ENCODE data around the gene KCNQ1.

KCNQ1 gene

DNA sequence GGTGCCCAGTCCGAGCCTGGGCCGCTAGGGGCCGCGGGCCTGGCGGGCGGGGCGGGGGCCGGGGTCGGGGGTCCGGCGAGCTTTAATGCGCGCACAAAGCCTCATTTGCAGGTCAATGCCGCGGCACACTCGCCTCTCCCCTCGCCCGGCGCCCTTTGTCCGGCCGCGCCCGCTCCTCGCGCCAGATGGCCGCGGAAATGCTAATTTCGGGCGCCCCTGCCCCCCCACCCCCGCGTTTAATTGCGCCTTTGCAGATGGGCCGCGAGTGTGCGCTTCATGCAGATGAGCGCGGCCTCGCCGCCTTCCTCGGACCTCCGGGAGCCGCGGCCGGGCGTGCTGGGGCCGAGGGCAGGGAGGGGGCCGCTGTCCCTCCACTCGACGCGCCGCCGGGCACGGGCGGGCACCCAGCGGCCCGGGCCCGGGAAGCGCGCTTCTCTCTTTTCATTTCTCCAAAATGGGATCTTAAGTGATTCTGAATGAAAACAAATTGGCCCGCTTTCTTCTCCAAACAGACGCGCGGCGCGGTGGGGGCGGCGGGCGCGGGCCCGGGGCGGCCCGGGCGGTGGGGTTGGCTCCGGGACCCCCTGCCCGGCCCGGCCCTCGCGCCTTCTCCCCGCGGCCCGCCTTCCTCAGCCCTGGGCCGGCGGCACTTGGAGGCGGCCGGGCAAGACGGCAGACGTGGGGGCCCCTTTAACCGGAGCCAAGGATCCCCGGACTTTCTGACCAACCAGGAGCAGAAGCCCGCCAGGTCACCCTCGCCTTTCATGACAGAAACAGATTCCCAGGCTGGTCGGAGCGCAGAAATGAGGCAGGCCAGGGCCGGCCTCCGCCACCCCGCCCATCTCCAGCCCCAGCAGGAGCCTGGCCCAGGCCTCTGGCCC is 417.8 kb downstream of the KCNQ1 start:
- DNase-seq (ENCODE audit: low spot score), result no peak

DNA sequence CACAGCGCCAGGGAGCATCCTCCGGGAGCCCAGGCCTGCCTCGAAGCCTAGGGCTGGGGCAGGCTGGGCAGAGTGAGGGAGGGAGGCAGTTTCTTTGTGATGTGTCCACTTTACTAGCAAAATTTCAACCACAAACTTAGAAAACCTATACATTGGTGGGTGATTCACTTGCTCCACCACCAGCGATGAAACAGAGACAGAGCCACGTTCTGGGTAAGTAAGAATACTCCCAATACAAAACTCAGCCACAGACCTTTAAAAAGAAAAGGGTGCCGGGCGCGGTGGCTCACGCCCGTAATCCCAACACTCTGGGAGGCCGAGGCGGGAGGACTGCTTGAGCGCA is 418.4 kb downstream of the KCNQ1 start:
- no peak for DNase-seq (ENCODE audit: low spot score)

DNA sequence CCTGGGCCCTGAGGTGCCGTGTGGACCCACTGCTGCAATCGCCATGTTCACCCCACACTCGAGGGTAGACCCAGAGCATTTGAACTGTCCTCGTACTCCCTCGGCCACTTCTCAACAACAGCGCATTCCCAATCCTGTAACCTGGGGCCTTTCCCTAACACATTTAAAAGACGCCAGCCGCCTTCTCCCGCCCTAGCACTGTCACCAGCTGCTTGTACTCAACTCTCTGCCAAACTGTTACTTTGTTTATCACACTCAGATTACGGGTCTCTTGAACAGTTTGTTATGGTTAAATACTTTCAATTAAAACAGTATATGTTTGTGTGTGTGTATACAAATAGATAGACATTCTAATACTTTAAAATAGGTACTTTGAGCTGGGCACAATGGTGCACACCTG is 420.1 kb downstream of the KCNQ1 start:
- no peak for DNase-seq (ENCODE audit: low spot score)

DNA sequence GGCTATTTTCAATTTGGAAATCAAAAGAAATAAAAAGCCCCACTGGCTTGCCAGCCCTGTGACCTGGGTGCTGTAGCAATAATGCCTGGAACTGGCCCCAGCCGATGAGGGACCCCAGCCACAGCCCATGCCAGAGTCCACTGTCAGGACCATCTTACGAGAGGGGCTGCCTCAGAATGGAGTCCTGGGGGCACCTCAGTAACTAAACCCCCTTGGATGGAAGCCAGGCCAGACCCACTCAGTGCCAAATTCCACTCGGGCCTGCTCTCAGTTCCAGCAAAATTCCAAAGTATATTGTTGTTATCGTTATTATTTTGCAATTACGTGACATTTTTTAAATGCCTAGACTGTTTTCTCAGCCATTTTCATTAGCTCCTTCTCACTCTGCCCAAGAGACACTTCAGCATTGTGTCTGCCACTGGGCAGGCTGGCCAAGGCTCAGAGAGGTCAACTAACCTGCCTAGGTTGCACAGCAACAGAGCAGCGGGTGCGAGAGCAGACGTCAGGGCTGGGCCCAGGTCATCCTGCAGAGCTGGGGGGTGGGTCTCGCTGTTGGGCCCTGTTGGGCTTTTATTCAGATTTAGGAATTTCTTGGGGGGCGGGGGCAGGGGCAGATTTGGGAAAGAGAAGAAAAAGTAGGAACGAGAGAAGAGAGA is 421.2 kb downstream of the KCNQ1 start:
- DNase-seq (ENCODE audit: low spot score), result no peak

DNA sequence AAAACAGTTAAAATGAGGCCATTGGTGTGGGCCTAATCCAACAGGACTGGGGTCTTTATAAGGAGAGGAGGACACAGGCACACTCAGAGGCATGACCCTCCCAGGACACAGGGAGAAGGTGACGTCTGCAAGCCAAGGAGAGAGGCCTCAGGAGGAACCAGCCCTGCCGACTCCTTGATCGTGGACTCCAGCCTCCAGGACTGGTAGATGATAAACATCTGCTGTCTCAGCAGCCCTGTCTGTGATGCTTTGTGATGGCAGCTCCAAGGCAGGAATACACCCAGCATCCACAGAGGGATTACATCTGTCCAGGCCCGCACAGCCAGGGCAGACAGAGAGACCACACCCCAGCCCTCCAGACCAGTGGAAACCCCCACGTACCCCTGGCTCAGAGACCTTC is 422.3 kb downstream of the KCNQ1 start:
- no peak for DNase-seq (ENCODE audit: low spot score)

DNA sequence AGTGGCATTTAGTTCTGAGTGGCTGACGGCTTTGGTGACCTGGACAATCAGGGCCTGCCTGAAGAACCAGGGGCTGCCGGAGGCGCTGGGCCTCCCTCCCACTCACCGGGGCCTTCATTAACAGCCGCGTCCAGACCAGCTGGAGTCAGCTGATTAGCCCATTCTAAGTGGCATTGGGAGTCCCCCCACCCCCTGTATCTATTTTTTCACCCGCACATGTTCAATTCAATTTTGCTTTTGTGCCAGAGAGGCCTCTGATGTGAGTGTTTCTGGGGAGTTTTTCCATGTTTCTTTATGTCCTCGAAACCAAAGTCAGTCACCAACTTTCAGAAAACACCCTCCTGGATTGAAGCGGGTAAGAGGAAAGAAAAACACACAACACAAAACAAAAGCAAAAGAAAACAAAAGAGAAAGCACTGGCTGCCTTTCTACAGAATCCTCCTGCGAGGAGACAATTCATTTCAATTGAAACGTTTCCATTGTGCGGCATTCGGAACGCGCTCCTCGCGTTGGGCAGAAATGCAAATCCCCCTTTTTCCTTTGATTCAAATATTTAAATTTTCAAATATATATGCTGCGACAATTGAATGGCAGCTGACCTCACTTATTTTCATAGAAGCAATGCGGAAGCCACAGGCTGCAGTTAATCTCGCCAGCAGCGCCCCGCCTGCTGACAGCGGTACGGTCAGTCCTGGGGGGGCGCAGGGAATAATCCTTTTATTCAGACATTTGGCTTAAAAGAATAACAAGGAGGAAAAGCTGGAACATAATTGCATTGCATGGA is 423.1 kb downstream of the KCNQ1 start:
- peak; percentile 69 for DNase-seq (ENCODE audit: low spot score)

DNA sequence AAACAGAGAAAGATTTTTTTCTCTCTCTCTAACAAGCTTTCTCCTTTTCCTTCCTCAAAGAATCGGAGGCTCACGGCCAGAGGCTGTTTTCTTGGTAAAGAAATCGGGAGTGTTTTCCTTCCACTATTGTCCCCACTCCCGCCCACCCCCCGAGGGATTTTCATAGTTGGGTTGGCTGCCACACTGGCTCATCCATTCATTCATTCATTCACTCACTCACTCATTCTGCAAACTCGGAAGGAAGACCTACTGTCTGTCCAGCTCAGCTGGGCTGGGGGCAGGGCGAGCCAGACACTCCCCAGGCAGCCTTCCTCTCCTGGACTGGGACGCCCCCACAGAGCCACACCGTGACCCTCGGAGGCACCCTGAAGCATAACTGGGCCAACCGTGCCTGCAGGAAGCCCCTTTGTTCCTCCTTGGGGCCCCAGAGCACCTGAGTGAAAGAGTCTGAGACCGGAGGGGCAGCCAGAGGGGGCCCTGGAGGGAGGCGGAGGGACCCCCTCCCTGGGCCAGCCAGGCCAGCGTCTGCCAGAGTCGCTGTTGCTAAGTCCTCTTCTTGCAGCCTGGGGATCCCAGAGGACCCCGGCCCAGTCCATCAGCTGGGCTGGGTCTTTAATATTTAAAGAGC is 423.8 kb downstream of the KCNQ1 start:
- DNase-seq (ENCODE audit: low spot score), result peak; percentile 66

DNA sequence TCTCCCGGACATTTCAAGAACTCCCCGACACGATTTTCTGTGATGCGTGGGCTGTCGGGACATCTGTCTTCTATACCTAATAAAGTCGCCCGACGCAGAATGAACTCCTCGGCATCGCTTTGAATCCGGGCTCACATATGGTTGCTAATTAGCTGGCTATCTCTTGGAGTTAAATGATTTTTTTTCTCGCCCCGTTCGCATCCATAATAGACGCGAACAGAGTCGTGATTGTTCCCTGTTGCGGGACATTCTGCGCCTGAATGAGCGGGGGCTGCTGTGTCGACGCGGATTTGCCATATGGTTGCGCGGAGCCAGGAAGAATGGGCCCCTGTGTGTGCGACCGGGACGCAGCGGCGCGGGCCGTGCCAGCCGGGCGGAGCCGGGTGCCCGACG is 424.3 kb downstream of the KCNQ1 start:
- peak; percentile 92 for DNase-seq (ENCODE audit: low spot score)

DNA sequence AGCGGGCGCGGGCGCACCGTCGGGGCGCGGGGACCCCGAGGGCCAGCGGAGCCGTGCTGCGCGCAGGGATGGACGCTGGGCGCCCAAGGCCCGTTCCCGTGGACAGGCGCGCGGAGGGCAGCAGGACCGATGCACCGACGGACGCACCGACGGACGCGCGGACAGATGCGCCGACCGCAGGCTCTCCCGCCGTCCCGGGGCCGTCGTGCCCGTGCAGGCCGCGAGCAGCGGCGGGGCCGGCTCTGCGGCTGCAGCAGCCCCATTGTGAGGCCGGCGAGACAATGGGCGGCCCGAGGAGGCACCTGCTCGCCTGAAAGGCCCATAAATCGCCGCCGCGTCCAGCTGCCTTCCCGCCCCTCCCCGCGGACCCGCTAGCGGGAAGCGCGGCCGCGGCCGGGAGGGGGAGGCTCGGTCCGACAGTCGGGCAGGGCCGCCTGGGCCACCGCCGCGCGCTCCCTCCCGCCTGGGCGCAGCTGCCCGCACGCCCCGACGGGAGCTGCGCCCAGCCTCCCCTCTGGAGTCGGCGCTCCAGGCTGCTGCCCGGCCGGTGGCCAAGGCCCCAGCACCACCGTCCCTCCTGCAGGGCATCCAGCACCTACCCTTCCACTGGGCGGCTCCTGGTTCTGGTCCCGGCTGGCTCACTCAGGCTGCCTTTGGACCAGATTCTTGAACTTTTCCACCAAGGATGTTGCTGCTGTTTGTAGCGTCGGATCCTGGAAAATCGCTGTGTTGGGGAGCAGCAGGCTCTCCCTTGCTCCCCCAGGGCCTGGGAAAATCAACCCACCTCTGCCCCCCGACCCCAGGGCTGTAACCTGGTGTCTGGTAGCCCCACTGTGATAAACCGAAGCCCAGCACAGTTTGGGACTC is 425.0 kb downstream of the KCNQ1 start:
- no peak for DNase-seq (ENCODE audit: low spot score)

DNA sequence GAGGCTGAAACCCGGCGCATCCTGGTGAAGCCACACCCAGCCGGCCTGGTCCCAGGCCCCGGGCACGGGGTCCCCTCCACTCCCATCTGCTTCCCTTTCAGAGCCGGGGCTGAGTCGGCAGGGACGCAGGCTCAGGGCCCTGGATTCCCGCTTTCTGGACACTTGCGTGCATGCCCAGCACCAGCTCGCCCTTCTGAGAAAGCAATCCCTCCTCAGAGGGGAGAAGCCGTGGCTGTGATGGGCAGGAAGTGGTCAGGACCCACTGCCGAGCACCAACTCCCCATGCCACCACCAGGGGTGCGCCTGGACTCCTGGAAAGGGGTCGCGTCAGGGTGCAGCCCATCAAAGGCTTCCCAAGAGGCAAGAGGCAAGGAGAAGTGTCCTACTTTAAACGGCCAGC is 425.7 kb downstream of the KCNQ1 start:
- DNase-seq (ENCODE audit: low spot score), result no peak

DNA sequence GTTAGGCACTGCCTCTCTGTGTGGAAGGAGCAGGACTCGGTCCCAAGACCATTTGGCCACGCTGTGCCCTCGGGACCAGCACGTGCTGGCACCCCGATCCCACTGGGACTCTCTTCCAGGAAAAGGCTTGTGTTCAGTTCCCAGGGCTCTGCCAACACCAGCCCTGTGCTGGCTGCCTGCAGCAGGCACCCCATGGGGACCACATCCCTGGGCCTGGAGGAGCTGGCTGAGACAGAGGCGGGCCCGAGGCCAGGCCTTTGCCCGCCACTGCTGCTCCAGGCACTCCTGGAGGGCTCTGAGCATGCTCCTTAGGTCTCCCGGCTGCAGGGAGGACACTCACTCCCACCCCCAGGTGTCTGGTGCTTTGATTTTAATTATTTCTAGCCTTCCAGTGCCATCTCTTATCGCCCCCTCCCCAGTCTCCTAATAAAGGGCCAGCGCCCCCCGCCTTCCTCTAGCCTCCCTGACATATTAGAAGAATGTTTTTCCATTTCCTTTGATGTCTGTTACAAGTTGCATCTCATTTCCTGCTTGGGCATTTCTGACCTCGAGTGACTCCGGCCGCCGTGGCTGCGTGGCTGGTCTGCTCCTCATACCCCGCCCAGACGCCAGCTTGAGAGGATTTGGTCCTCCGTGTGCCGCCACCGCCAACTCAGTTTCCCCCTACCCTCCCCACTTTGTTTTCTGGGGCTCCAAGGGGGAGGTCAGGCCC is 426.3 kb downstream of the KCNQ1 start:
- no peak for DNase-seq (ENCODE audit: low spot score)

DNA sequence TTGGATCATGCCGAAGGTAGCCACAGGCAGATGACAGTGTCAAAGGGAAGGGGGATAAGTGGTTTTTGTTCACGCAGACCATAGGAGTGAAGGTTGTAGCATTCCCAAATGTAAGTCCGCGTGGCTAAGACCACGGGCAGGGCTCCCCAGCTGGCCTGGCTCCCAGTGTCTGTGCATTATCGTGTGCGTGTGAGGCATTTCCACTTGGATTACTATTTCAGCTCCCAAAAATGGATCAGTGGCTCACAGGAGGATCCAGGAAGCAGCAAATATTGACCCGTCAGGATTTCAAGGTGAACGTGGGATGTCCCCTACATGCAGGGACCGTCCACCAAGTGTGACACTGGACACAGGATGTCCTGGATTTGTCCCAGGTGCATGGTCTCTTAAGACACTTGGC is 430.2 kb downstream of the KCNQ1 start:
- DNase-seq (ENCODE audit: low spot score), result no peak

DNA sequence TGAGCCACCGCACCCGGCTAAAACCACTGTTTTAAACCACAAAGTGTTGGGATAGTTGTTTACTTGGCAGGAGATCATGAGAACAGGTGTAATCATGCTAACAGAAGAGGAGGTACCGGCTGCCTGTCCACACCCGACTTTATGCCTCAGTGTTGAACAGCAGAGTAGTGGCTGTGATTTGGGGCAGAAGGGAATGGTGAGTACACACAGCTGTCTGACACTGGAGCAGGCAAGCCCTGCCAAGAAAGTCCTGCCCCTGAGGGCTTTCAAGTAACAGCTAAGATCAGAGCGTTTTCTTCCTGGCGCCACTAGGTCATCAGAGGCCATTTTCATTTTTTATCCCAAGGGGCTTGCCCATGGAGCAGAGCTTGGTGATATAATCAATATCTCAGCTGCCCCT is 432.7 kb downstream of the KCNQ1 start:
- no peak for DNase-seq (ENCODE audit: low spot score)

DNA sequence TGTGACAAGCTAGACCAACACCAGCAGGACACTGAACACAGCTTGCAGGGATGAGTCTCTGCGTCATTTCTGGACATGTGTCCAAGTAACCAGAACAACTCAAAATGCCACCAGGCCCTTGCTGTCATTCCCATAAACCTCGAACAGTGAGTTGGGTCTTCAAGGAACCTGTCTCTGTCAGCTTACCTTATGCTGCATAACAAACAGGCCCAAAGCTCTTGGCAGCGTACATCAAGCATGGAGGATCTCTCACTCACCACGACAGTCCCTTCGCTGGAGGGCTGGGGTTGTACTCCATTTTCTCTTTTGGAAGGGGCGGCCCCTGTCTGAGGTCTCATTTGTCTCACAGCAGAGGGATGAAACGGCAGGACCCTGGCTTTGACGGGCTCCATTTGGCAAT is 434.0 kb downstream of the KCNQ1 start:
- DNase-seq (ENCODE audit: low spot score), result no peak

DNA sequence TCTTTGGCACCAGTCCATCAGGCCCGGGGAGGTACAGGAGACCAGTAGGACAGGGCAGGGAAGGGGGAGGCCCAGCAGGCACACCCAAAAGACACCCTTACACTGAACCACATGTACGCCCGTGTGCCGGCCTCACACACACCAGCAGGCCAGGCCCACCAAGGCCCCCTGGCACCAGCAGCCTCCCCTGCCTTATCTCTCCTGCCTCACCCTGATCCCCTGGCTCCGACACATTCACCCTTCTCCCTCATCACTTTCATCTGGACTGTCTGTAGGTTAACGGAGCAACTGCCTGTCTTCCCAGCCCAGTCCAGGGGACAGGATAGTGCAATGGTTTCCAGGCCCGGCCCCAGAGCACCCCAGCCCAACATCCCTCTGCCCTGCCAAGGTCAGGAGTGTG is 435.8 kb downstream of the KCNQ1 start:
- DNase-seq (ENCODE audit: low spot score), result no peak

DNA sequence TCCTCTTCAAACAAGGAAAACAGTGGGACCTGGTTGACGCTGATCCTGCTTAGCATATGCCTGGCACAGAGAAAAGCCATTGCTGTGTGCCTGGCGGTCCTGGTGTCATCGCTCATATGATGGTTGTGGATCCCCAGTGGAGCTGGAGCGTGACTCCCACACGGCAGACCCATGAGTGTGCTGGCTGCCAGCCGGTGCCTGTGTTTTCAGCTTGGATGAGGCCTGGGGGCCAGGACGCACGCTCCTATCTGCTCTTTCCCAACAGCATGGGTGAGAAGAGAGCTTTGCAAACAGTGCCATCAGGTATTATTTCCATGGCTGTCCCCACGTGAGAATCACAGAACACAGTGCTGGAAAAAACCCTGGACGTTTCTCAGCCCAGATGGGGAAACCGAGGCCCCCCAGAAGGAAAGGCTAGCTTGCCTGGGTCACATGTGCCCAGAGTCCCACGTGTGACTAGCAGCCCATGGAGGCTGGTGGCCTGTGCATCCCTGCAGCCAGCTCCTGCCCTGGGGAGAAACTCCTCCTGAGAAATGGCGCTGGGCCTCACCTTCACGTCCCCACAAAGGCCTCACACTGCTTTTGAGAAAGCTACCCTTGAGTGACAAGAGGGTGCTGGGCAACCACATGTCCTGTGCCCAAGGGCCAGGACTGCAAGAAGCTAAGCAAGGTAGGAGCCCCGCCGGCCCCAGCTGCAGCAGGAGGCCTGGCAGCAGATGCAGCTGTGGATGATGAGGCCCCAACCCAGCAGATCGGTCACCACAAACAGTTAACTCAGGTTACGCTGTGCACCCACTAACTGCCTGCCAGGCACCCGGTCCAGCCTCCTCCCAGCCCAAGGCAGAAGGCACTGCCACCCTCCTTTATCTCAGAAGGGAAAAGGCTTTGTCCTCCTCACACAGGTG is 436.5 kb downstream of the KCNQ1 start:
- no peak for DNase-seq (ENCODE audit: low spot score)

DNA sequence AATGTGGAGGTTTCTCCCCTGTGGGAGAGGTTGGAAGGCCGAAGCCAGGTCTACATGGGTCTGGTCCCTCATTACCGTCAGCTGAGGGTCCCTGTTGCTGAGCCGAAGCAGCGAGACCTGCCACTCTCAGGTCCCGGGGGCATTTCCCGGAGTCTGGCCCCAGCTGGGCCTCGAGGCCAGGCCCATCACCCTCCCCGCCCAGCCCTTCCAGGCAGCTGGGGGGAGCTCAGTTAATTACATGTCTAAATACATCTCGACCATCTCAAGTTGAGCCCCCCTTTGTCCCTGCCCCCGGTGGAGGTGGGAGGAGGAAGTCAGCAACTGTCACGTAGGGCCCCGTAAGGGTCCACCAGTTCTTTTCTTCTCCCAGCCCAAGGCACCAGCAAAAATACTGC is 437.2 kb downstream of the KCNQ1 start:
- no peak for DNase-seq (ENCODE audit: low spot score)

DNA sequence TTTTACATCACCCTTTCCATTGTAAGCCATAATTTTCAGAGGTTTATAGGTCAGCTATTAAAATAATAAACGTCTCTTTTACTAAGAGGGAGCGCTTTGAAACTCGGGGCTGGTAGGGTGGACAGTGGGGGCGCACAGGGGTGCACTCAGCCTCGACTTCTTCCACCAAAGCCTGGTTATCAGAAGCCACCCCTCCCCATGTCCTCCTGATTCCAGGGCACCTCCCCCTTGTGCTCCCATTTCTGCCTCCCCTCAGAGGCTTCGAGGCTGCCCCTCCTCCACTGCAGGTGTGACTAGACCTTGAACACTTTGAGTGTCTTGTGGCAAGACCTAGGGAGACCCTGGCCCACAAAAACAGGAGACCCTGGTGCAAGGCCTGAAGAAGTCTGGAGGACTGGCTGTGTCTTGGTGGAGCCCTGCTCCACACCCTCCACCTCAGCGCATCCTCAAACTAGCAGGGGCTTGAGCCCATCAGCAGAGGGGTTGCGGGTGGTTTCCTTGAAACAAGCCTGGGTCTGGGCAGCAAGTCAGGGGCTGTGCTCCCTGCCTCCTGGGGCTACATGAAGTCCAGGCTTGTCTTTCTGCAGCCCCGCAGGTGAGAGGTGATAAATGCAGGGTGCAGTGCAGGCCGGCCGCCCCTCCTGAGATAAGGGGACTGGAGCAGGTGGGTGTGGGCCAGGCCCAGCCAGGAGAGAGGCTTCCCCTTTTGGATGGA is 437.7 kb downstream of the KCNQ1 start:
- no peak for DNase-seq (ENCODE audit: low spot score)

DNA sequence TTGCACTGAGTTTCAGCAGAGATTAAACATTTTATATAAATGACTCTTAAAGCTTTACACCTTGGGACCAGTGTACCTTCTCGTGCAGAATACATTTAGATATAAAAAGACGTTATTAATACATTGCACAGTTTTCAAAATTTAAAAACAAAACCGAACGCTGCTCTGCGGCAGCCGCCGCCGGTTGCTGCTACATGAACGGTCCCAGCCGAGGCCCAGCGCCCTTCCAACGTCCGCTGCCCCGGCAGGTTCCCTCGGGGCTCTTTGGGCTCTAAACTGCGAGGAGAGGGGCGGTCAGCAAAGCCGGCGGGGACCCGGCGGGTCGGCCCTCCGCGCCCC is 438.8 kb downstream of the KCNQ1 start:
- no peak for DNase-seq (ENCODE audit: low spot score)

Data from pons (tissue), 1 donor.